HG03457 (cell line): ENCODE measurements around the gene CNNM4.

Experiments used
- ATAC-seq: cut with Tn5 transposase; IDR thresholded peaks from one replicate; pipeline ENCODE4 v1.9.1; 2021; ENCODE audit warnings: moderate number of reproducible peaks; ENCODE audit not compliant: unreplicated experiment

The CNNM4 gene

DNA sequence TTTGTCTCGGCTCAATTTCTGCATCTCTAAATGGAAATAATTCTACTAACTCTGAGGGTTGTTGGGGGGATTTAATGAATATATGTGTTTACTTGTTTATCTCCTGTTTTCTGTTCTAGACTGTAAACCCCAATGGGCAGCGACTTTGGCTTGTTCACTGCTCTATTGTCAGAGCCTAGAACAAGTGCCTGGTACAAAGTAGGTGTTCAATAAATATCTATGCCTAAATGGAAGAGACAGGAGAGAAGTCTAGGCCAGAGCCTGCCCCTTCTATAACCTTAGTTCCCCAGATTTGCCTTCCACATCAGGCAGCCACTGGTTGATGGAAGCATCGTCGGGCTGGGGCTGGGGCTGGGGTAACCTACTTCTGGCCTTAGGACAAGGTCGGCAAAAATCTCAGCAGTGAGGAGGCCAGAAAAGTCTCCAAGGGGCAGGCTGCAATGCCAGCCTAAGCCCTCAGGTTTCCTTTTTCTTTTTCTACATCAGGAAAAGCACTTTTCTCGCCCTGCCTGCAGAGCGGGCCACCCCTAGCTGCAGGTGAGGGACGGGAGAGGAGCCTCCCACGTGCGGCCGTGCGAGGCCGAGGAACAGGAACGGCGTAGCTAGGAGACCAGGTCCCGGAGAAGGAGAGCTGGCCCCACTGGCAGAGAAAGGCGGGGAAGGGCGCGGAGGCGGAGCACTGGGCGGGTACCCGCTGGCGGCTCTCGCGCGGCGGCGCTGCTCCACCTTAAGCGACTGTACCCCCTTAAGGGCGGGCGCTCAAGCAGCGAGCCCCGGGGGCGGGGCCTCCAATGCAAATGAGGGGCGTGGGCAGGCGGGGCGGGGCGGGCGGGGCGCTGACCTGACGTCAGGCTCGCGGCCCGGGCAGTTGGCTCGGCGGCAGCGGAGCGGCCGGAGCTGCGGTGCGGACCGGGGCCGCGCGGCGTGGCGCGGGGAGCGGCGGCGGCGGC lies at the start of gene CNNM4:
CNNM4 (plus strand) TSS at position 867 of the 950 bp plus-strand sequence. CDS start 98 bp downstream, outside the sequence.
- peak; percentile 59 for ATAC-seq

DNA sequence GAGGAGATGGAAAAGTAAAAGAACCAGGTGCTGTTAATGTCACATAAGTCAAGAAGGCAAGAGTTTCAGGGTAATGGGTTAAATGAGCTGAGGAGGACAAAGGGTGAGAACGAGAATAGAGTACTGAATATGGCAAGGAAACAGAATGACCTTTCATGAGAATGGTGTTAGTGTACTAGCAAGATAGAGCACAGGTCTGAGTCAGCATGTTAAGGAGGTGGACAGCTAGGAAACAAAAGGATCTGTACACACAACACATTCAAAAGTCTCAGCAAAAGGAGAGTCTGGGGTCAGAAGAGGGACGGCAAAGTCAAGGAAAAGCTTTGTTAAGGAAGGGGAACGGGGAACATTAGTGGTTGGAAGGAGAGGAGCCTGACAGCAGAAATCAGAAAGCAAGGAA lies 49.7 kb upstream of the CNNM4 start:
- no peak for ATAC-seq

DNA sequence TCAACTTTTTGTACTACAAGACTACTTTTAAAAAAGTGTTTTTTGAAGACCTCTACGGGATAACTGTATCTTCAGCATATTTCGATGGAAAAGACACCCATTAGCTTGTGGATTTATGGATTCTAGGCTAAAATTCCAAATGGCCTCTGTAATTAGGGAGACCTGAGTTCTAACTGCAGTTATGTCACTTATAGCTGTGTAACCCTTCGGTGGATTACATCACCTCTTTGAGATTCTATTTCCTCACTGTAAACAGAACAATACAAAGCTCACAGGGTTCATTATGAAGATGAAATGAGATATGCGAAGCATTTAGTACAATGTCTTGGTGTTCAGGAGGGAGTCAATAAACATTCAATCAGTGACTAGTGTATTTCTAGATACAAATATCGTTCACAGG lies 45.0 kb upstream of the CNNM4 start:
- no peak for ATAC-seq

DNA sequence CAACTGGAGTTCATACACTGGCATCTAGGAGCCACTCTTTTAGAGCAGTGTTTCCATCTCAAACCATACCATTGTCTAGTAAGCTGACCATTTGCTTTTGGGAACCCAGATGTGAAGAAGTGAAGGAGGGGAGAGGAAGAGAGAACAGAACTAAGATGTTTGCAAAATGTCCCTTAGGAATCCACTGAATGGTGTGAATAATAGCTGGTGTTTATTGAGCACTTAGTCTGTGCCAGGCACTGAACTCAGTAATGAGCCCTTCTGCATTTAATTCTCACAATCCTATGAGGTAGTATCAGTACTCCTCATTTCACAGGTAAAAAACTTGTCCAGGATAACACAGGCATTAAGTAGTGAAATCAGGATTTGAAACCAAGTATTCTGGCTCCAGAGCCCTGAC lies 44.3 kb upstream of the CNNM4 start:
- no peak for ATAC-seq

DNA sequence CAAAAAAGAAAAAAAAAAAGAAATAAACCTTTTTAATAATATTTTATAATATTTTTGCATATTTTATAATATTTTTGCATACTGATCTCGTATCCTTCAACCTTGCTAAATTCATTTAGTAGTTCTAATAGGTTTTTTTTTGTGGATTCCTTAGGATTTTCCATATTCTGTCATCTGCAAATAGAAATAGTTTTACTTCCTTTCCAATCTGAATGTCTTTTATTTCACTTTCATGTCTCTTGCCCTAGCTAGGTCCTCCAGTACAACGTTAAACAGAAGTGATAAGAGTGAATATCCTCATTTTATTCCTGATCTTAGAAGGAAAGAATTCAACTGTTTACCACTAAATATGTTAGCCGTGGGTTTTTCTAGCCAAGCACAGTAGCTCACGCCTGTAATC lies 34.6 kb upstream of the CNNM4 start:
- no peak for ATAC-seq

DNA sequence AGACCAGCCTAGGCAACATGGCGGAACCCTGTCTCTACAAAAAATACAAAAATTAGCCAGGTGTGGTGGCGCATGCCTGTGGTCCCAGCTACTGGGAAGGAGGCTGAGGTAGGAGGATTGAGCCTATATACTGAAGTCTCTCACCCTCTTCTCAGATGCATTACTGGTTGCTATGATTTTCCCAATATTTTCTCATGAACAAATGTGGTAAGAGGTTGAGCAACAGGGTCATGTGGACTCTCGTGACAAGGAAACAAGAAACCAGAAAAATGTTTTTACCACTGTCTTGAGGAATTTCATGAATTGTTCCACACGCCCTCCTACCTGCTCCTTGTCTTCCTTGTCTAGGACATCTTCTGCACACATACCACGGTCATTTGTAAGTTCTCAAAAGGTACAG lies 33.3 kb upstream of the CNNM4 start:
- no peak for ATAC-seq

DNA sequence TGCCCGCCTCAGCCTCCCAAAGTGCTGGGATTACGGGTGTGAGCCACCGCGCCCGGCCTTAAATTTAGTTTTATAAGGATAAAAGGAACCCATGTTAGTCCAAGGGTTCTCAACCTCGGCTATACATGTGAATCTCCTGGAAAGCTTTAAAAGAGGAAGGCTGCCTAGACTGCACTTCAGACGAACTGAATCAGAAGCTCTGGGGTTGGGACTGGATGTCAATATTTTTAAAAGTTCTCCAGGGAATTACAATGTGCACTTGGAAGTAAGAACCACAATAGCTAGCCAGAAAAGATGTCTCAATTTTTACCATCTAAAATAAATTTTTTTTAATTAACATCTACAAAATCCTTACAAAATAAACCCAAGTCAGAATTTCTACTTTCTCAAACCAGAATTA lies 31.0 kb upstream of the CNNM4 start:
- no peak for ATAC-seq

DNA sequence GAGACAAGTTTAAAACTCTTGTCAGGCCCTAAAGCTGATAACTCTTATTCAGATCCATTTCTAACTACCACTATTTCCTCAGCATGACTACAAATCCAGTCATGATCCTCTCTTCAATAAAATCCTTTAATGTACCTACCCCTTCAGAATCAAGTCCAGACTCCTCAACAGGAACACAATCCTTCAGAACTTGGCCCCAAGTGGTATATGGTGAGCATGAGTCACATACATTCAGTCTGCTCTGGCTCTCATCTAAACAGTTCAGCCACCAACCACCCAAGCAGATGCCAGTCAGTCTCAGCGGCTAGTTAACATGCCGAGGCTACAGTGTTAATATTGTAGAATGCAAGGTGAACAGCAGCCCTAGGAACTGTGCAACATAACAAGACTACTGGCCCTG lies 30.5 kb upstream of the CNNM4 start:
- ATAC-seq: no peak

DNA sequence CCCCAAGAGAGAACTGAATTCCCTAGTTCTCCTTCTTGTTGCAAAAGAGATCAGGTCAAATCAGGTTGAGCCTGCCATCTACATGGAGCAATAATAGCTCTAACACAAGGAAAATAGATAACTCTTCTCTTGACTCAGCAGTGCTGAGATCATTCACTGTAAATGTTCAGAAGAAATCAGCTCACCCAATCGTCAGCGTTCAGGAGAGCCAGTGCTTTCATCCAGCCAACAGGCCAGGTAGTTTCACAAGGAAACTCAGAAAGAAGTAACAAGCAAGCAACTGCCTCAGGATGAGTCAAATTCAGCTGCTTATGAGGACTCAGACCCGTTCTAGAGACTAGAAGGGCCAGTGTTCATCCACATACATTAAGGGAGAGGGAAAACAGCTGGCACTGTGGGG lies 26.8 kb upstream of the CNNM4 start:
- ATAC-seq: no peak

DNA sequence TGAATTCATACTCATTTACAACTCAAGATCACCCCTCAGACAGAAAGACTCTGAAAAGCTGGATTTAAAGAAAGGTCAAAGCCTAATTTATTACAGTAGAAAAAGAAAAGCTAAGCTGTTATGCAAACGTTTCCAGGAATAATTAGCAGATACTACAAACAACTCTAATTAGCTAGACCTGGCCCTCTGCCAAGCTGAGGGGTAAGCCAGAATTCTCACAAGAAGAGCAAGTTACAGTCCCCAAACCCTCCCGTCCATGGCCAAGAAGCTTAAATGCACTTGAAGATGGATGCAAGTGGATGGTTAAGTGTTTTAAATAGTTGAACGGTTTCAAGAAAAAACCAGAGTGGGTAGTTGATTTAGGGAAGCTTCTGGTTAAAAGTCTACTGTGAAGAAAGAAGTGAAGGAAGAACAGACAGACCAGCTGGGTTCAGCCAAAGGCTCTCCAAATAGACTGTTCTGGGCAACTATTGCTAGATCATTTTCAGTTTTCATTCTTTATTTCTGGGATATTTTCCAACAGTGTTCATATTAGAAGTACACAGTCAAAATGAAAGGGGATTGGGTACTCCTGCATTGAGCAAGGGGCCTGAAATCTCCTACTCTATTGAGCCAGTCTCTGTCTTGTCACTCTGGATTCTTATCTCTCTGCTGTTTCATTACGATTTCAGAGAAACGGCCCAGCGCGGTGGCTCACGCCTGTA lies 25.7 kb upstream of the CNNM4 start:
- no peak for ATAC-seq

DNA sequence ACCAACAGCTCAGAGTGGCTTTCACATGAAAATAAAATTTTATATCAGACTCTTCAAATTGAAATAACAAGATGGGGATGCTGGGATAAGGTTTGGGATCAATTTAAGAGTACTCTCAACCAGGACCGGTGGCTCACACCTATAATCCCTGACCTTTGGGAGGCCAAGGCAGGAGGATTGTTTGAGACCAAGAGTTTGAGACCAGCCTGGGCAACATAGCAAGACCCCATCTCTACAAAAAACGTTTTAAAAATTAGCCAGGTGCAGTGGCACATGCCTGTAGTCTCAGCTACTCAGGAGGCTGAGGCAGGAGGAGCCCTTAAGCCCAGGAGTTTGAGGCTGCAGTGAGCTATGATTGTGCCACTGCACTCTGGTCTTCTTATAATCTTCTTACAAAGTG lies 23.5 kb upstream of the CNNM4 start:
- no peak for ATAC-seq

DNA sequence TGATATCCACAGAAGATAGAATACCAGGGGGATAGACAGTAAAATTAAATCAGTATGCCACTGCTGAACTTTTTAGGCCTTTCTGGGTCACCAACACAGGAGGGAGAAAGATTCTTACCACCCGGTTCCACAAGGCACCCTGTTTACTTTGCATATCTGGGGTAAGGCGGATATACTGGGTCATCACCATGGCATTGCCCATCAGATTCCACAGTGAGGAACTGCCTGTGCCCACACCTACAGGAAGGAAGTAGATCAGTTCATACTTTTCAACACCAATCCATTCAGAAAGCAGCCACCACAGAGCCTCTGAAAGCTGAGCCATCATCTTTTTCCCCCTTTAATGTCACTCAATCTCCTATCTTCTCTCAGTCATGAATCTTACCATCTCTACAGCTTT lies 22.9 kb upstream of the CNNM4 start:
- ATAC-seq: no peak

DNA sequence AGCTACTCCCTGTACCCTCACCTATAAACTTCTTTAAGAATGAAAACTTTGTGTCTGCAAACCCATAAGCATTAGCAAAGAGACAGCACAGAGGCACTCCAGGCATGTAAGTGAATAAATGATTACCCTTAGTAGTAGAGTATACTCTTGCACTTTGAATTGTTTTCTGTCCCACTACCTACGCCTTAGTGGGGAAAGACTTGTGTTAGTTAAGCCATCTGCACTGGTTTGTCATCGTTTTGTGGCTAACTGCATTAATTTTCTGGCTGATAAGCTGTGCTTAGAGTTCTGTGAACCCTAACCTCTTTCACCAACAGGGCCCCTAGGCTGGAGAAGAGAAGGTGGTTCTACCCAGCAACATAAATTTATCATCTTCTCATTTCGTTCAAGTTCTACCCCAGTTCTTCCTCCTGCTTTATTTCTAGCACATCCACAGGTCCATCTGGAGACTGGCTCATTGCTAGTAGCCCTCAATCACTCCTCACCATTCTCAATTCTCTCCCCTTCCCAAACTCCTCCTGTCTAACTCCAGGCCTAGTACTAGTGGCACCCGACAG lies 21.5 kb upstream of the CNNM4 start:
- no peak for ATAC-seq

DNA sequence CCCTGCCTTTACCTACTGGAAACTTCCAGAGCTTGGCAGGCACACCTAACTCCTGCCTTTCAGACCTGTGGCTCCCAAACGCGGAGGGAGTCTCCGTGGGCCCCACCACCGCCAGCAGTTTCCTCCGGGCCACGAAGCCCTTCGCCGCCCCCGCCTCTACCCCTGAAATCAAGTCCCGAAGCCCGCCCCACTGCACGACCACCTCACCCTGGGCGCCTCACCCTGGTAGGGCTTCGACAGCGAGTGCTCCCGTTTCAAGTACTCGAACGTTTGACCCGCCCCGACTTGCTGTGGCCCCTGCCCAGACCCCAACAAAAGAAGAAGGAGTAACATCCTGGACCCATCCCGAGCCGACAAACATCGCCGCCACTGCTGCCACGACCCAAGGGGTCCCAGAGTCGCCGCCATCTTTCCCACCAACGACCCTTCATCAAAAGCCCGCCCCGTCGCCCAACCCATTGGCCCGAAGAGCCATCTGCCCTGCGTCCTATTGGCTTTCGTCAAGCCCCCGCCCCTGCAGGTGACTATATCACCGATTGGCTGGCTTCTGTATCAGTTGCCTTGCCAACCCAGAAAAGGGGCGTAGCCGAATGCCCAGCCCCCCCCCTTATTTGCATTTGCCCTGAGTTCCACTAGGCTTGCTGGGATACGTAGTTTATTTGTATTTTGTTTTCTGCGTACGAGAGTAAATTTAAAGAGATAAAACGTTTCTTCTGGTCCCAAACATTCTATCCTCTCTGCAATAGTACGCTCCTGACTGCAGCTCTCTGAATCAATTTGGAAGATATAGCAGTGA lies 20.9 kb upstream of the CNNM4 start, which contains the start of gene LMAN2L:
LMAN2L (minus strand) TSS at position 432 of the 796 bp plus-strand sequence; CDS start at position 408, 24 bp downstream.
- peak; percentile 96 for ATAC-seq

DNA sequence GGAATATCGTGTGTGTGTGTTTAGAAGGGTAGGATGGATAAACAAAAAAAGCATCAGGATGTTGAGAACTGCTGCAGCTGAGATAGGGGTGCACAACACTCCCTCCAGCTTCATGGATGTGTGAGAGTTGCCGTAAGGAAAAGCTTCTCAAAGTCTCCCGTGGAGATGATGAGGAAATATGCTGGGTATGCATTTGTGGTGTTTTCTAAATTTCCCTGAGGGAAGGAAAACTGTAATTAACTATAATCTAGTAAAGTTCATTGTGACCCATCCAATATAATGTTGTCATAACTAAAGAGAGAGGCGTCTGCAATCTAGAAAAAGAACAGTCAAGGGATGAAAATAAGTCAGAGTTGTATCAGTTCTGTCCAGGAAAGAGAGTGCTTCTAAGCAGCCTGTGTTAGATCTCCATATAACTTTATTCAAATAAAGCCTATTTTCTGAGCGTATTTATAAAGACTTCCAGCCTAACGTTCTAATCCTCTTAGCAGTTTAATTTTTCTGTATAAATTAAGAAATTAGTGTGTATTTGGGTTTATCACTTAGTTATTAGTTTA lies 13.6 kb upstream of the CNNM4 start:
- ATAC-seq: no peak

DNA sequence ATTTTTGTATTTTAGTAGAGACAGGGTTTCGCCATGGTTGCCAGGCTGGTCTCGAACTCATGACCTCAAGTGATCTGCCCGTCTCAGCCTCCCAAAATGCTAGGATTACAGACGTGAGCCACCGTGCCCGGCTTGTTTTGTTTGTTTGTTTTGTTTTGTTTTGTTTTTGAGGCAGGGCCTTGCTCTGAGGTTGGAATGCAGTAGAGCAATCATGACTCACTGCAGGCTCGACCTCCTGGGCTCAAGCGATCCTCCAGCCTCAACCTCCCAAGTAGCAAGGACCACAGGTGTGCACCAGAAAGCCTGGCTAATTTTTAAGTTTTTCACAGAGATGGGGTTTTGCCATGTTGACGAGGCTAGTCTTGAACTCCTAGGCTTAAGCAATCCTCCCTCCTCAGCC lies 8.9 kb upstream of the CNNM4 start:
- ATAC-seq: no peak

DNA sequence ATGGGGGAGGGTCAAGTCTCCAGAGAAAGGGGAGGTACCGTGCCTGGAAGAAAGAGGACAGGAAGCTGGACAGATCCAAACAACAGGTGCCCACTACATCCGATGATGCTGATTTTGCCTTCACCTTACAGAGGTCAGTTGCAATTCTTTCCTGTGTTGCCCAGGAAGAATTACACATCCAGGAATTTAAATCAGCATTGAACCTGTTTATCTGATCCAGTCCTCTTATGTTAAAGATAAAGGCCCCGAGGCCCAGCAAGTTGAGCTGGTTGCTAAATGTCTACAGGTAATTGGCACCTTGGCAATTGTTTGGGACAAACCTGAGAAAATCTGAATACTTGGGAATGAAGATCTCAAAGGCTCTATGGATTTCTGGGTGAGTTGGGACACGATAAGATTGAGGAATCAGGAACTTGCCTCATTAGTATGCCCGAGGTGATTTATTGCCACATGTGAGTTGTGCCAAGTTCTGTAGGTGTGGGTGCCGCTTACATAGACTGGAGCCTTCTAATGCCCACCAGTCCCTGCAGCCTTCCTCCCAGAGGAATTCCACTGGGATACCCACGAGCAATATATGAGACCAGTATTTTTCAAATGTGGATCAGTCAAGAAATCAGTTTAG lies 6.9 kb upstream of the CNNM4 start:
- ATAC-seq: no peak

DNA sequence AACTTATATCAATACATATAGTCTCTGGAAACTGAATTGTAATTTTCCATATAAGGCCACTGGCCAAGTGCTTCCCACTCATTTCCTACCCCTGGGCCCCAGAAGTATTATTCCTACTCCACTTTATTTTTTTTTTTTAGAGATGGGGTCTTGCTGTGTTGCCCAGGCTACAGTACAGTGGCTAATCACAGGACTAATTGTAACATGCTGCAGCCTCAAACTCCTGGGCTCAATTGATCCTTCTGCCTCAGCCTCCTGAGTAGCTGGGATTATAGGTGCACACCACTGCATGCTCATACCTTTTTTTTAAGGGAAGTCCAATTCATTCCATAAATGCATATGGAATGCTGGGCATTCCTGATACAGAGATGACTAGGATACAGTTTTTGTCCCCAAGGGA lies 6.4 kb upstream of the CNNM4 start:
- ATAC-seq: no peak

DNA sequence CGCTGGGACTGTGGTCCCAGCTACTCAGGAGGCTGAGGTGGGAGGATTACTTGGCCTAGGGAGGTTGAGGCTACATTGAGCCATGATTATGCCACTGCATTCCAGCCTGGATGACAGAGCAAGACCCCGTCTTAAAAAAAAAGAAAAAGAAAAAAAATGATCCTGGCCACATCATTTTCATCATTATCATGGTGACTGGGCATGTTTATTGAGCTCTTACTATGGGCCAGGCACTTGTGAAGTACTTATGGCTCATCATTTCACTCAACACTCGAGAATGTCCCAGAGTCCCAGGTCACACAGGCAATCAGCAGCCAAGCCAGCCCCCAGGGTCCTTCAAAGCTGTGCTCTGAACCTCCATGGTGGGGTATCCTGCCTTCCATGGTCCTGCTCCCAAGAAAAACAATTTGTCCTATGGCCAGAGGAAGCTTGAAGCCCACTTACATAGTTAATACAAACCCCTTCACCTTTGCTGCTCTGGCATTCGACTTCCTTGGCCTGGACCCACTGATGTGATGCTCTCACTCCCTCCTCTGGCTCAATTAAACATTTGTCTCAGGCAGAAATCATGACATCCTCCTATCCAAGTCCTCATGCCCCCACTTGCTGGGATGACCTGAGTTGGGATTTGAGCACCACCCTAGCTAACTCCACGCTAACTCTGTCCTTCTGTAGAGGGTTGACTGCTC lies 3.8 kb upstream of the CNNM4 start:
- ATAC-seq: no peak

DNA sequence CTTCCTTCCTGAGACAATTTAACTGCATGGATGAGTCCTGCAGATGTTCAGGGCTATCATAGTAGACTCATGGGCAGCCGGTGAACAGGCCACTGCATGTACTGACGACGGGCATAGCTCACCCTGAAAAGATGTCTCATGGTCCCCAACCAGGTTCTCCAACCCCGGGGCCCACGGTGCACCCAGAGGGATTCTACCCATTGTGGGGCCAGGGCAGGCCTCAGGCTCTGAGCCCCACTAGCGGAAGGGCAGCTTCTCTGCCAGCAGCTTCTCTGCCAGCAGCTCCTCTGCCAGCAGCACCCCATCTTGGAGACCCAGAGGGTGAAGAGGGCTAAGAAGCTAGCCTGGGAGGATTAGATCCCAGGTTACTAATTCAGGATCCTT lies 3.2 kb upstream of the CNNM4 start:
- no peak for ATAC-seq
